ENCODE results near the gene DDIT4L. TPM values are rescaled to one million over a fixed set of nuclear protein-coding genes. Genes with fewer than 3 reads are reported as not detected.

The DDIT4L gene
- total RNA-seq, 1 experiment from 2014 or later, result 4.7 TPM

DNA sequence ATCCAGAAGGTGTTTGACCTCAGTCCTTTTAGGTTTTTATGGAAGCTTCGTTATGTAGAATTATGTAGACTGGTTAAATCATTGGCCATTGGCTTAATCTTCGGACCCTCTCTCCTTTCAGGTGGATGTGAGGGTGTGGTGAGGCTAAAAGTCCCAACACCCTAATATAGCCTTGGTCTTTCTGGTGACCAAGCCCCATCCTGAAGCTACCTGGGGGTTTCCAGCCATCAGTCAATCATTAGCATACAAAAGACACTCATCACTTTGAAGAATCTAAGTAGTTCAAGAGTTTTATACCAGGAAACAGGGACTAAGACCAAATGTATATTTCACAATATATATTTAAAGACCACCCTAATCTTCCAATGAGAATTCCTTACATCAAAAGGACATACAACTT is 5.5 kb downstream of the DDIT4L start:
- Mint-ChIP-seq H3K27me3 (ENCODE audit: insufficient read depth, unreplicated experiment) (peaks cover 2% of the 10 kb centered on the region), H3K4me1 (ENCODE audit: low read depth, unreplicated experiment) (peaks cover 6% of the 10 kb centered on the region), H3K36me3 (ENCODE audit: insufficient read depth, unreplicated experiment) (no peaks in the 10 kb centered on the region), H3K9me3 (ENCODE audit: unreplicated experiment) (no peaks in the 10 kb centered on the region), H3K4me3 (ENCODE audit: unreplicated experiment) (no peak overlapping the region), H3K27ac (ENCODE audit: unreplicated experiment) (no peak overlapping the region)
- intact Hi-C loops (cut with micrococcal nuclease; ENCODE audit: unreplicated experiment), result no loop called here
- CTCF ChIA-PET, result no interaction called here
- DNase-seq, result no peak
- Histone ChIP-seq H3K9me3 (no peaks in the 10 kb centered on the region), H3K36me3 (ENCODE audit: control insufficient read depth, insufficient read depth, low read length) (no peaks in the 10 kb centered on the region), H3K4me3 (ENCODE audit: low read depth, low read length) (no peak overlapping the region), H3K27me3 (replicated peaks; ENCODE audit: control insufficient read depth, insufficient read depth, low read length) (no peaks in the 10 kb centered on the region), H3K4me1 (no peaks in the 10 kb centered on the region)
- POLR2A ChIA-PET, result no interaction called here
- TF ChIP-seq, protein P1, sequence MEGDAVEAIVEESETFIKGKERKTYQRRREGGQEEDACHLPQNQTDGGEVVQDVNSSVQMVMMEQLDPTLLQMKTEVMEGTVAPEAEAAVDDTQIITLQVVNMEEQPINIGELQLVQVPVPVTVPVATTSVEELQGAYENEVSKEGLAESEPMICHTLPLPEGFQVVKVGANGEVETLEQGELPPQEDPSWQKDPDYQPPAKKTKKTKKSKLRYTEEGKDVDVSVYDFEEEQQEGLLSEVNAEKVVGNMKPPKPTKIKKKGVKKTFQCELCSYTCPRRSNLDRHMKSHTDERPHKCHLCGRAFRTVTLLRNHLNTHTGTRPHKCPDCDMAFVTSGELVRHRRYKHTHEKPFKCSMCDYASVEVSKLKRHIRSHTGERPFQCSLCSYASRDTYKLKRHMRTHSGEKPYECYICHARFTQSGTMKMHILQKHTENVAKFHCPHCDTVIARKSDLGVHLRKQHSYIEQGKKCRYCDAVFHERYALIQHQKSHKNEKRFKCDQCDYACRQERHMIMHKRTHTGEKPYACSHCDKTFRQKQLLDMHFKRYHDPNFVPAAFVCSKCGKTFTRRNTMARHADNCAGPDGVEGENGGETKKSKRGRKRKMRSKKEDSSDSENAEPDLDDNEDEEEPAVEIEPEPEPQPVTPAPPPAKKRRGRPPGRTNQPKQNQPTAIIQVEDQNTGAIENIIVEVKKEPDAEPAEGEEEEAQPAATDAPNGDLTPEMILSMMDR (IDR thresholded peaks at IDR 0.05; ENCODE audit: insufficient read depth in 1 of 2, low read depth in 1 of 2, low read length in 1 of 2, severe bottlenecking in 1 of 2, unreplicated experiment in 1 of 2), result no peak
- BruUV-seq (replicated peaks), result no TSS peak

- H3K36me3 Mint-ChIP-seq (ENCODE audit: insufficient read depth, unreplicated experiment), result no peaks in the 10 kb centered on the region
- Histone ChIP-seq H3K36me3 (ENCODE audit: control insufficient read depth, insufficient read depth, low read length) (no peaks in the 10 kb centered on the region), H3K4me3 (ENCODE audit: low read depth, low read length) (no peak overlapping the region), H3K4me1 (no peaks in the 10 kb centered on the region), H3K27me3 (replicated peaks; ENCODE audit: control insufficient read depth, insufficient read depth, low read length) (no peaks in the 10 kb centered on the region), H3K9me3 (no peaks in the 10 kb centered on the region)
- TF ChIP-seq, protein P1 (IDR thresholded peaks at IDR 0.05; ENCODE audit: insufficient read depth in 1 of 2, low read depth in 1 of 2, low read length in 1 of 2, severe bottlenecking in 1 of 2, unreplicated experiment in 1 of 2), result no peak
- no TSS peak for BruUV-seq (replicated peaks)
- POLR2A ChIA-PET, result no interaction called here
- CTCF ChIA-PET, result no interaction called here
- H3K27me3 Mint-ChIP-seq (ENCODE audit: insufficient read depth, unreplicated experiment), result peaks cover 2% of the 10 kb centered on the region
- DNase-seq, result no peak
- H3K4me1 Mint-ChIP-seq (ENCODE audit: low read depth, unreplicated experiment), result no peaks in the 10 kb centered on the region
- no peaks in the 10 kb centered on the region for H3K9me3 Mint-ChIP-seq (ENCODE audit: unreplicated experiment)
- H3K27ac Mint-ChIP-seq (ENCODE audit: unreplicated experiment), result no peak overlapping the region
- H3K4me3 Mint-ChIP-seq (ENCODE audit: unreplicated experiment), result no peak overlapping the region
- intact Hi-C loops (cut with micrococcal nuclease; ENCODE audit: unreplicated experiment), result no loop called here
These were observed 12.4 kb downstream of the DDIT4L start for GRCh38 chr4:100177855-100178254.

GRCh38 chr4:100177126-100177525 is 13.1 kb downstream of the DDIT4L start:
- peaks cover 2% of the 10 kb centered on the region for H3K27me3 Mint-ChIP-seq (ENCODE audit: insufficient read depth, unreplicated experiment)
- TF ChIP-seq, protein P1 (IDR thresholded peaks at IDR 0.05; ENCODE audit: insufficient read depth in 1 of 2, low read depth in 1 of 2, low read length in 1 of 2, severe bottlenecking in 1 of 2, unreplicated experiment in 1 of 2), result no peak
- Histone ChIP-seq H3K9me3 (no peaks in the 10 kb centered on the region), H3K36me3 (ENCODE audit: control insufficient read depth, insufficient read depth, low read length) (no peaks in the 10 kb centered on the region), H3K4me3 (ENCODE audit: low read depth, low read length) (no peak overlapping the region), H3K4me1 (no peaks in the 10 kb centered on the region), H3K27me3 (replicated peaks; ENCODE audit: control insufficient read depth, insufficient read depth, low read length) (no peaks in the 10 kb centered on the region)
- no peaks in the 10 kb centered on the region for H3K4me1 Mint-ChIP-seq (ENCODE audit: low read depth, unreplicated experiment)
- no peak overlapping the region for H3K27ac Mint-ChIP-seq (ENCODE audit: unreplicated experiment)
- no peaks in the 10 kb centered on the region for H3K9me3 Mint-ChIP-seq (ENCODE audit: unreplicated experiment)
- DNase-seq, result no peak
- H3K36me3 Mint-ChIP-seq (ENCODE audit: insufficient read depth, unreplicated experiment), result no peaks in the 10 kb centered on the region
- CTCF ChIA-PET, result no interaction called here
- no peak overlapping the region for H3K4me3 Mint-ChIP-seq (ENCODE audit: unreplicated experiment)
- no TSS peak for BruUV-seq (replicated peaks)
- POLR2A ChIA-PET, result no interaction called here
- intact Hi-C loops (cut with micrococcal nuclease; ENCODE audit: unreplicated experiment), result no loop called here
